Vagina (tissue), 2 donors: ENCODE data around the gene PRKCQ. TPM values are rescaled to one million over a fixed set of nuclear protein-coding genes. Genes with fewer than 3 reads are reported as not detected.
"Not testable (repeated sequence)": the region's sequence is repeated elsewhere in the genome, so short reads cannot be mapped to it uniquely, and the experiment has no call there.

Source experiments
- DNase-seq, 2 donors: peaks; one replicate each; pipeline ENCODE4 v3.0.0-alpha.2; 2017; ENCODE audit errors: extremely low spot score in 2 of 2
- H3K27ac ChIP-seq: fragments of 200-600 bp; sonication (generic); one replicate; pipeline ENCODE4 v1.5.1; 2019
- H3K27me3 ChIP-seq: fragments of 200-600 bp; sonication (generic); one replicate; pipeline ENCODE4 v1.5.1; 2019
- H3K36me3 ChIP-seq, 2 donors: fragments of 200-600 bp; sonication (generic); one replicate each; pipeline ENCODE4 v1.5.1; 2017 to 2019
- H3K4me1 ChIP-seq: fragments of 200-600 bp; sonication (generic); one replicate; pipeline ENCODE4 v1.5.1; 2019
- H3K4me3 ChIP-seq, 2 donors: fragments of 200-600 bp; sonication (generic); 1 replicate in 1 of 2; 2 replicates in 1 of 2; pipeline ENCODE4 v1.5.1; 2016 to 2019
- H3K9me3 ChIP-seq: fragments of 200-600 bp; sonication (generic); one replicate; pipeline ENCODE4 v1.5.1; 2019
- POLR2A ChIP-seq, 2 donors: fragments of 450-650 bp; IDR thresholded peaks; one replicate each; pipeline ENCODE4 v1.6.1; 2017; ENCODE audit warnings: antibody characterized with exemption in 2 of 2, mild to moderate bottlenecking in 2 of 2, moderate library complexity in 2 of 2
- POLR2AphosphoS5 ChIP-seq, 2 donors: sonication (generic); formaldehyde crosslinking; IDR thresholded peaks; one replicate each; pipeline ENCODE4 v1.9.0; 2017; ENCODE audit warnings: antibody characterized with exemption in 2 of 2, mild to moderate bottlenecking in 2 of 2, low read depth in 1 of 2; ENCODE audit not compliant: insufficient read depth in 1 of 2
- intact Hi-C: fragments of 100-400 bp; cut with DNase I; formaldehyde crosslinking; loops from one replicate; pipeline ENCODE4 v1.15.1; 2023
- total RNA-seq: library from RNA; depleted of rRNA; stranded (reverse); fragments of >200 nt; gene quantifications from one replicate; pipeline ENCODE4 v1.2.3, GENCODE V29; 2016
- TF ChIP-seq, protein P1 (sequence below), 3 experiments: fragments of 450-650 bp in 2 of 3; fragments of 200-600 bp in 1 of 3; sonication (generic) in 1 of 3; IDR thresholded peaks; one replicate each; pipeline ENCODE4 v1.5.1; 2017 to 2019; ENCODE audit warnings: antibody characterized with exemption in 3 of 3, mild to moderate bottlenecking in 2 of 3, moderate library complexity in 2 of 3

The PRKCQ gene
- total RNA-seq, 1 donor from 2014 or later, result 3.7 TPM

DNA sequence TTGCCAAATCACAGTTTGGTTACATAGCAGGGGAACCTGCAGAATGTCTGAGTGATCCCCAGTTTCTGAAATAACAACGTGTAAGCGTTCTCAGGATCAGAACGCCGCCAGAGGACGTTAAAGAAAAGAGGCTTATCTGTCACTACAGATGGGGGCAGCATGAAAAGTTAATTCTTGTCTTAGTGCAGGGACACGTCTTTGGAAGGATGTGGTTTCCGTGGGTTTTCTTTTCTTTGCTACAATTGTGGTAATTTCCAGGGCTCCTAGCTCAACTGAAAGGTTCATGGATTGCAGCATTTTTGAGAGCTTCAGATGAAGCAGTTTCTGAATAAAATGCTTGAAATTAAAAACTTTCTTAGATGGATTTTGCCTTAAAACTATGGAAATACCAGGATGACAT is 106.6 kb downstream of the PRKCQ start:
- Histone ChIP-seq H3K4me1 (no peaks in the 10 kb centered on the region), H3K4me3 (no peak overlapping the region), H3K27me3 (no peaks in the 10 kb centered on the region), H3K36me3 (no peaks in the 10 kb centered on the region), H3K9me3 (no peaks in the 10 kb centered on the region), H3K27ac (no peak overlapping the region)
- no peak for DNase-seq
- intact Hi-C loops, result no loop called here
- TF ChIP-seq POLR2A (IDR thresholded peaks at IDR 0.05) (no peak), POLR2AphosphoS5 (IDR thresholded peaks at IDR 0.05; ENCODE audit: insufficient read depth in 1 of 2, low read depth in 1 of 2) (no peak)
- TF ChIP-seq, protein P1, sequence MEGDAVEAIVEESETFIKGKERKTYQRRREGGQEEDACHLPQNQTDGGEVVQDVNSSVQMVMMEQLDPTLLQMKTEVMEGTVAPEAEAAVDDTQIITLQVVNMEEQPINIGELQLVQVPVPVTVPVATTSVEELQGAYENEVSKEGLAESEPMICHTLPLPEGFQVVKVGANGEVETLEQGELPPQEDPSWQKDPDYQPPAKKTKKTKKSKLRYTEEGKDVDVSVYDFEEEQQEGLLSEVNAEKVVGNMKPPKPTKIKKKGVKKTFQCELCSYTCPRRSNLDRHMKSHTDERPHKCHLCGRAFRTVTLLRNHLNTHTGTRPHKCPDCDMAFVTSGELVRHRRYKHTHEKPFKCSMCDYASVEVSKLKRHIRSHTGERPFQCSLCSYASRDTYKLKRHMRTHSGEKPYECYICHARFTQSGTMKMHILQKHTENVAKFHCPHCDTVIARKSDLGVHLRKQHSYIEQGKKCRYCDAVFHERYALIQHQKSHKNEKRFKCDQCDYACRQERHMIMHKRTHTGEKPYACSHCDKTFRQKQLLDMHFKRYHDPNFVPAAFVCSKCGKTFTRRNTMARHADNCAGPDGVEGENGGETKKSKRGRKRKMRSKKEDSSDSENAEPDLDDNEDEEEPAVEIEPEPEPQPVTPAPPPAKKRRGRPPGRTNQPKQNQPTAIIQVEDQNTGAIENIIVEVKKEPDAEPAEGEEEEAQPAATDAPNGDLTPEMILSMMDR (IDR thresholded peaks at IDR 0.05), result no peak

DNA sequence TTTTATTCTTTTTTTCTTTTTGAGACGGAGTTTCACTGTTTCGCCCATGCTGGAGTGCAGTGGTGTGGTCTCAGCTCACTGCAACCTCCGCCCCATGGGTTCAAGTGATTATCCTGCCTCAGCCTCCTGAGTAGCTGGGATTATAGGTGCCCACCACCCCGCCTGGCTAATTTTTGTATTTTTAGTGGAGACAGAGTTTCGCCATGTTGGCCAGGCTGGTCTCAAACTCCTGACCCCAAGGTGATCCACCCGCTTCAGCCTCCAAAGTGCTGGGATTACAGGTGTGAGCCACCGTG is 107.4 kb downstream of the PRKCQ start:
- DNase-seq, H3K4me3 ChIP-seq, H3K9me3 ChIP-seq, H3K27ac ChIP-seq, intact Hi-C loops, H3K36me3 ChIP-seq, H3K4me1 ChIP-seq, H3K27me3 ChIP-seq: not testable (repeated sequence)

DNA sequence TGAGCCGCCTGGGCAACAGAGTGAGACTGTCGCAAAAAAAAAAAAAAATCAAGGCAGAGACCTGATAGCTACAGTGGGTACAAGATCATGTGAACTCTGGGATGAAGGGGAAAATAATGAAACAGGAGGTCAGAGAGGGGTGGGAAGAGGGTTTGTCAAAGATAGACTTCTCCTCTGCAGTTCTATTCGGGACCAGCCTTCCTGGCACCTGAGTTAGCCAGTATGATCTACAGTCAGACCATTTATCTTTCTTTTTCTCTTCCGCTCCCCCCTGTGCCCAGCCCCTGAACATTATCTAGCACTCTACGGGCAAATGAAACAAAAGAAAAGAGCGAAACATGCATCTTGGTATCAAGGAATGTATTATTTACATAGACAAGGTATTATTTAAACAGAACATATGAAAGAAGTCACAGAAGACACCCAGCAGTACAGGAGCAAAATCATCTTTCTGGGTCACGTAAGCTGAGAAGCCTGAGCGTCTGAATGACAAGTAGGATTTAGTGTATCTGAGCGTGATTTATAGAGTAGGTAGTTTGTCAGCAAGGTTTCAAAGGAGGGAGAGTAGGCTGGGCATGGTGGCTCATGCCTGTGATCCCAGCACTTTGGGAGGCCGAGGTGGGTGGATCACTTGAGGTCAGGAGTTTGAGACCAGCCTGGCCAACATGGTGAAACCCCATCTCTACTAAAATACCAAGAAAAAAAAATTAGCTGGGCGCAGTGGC is 109.0 kb downstream of the PRKCQ start:
- H3K27ac ChIP-seq, result no peak overlapping the region
- intact Hi-C loops, result no loop called here
- H3K4me1 ChIP-seq, result no peaks in the 10 kb centered on the region
- no peaks in the 10 kb centered on the region for H3K9me3 ChIP-seq
- H3K4me3 ChIP-seq, result no peak overlapping the region
- no peak for DNase-seq
- H3K36me3 ChIP-seq, result no peaks in the 10 kb centered on the region
- no peaks in the 10 kb centered on the region for H3K27me3 ChIP-seq
- no peak for TF ChIP-seq POLR2AphosphoS5 (IDR thresholded peaks at IDR 0.05; ENCODE audit: insufficient read depth in 1 of 2, low read depth in 1 of 2)
- TF ChIP-seq, protein P1 (IDR thresholded peaks at IDR 0.05), result no peak
- TF ChIP-seq POLR2A (IDR thresholded peaks at IDR 0.05), result no peak

DNA sequence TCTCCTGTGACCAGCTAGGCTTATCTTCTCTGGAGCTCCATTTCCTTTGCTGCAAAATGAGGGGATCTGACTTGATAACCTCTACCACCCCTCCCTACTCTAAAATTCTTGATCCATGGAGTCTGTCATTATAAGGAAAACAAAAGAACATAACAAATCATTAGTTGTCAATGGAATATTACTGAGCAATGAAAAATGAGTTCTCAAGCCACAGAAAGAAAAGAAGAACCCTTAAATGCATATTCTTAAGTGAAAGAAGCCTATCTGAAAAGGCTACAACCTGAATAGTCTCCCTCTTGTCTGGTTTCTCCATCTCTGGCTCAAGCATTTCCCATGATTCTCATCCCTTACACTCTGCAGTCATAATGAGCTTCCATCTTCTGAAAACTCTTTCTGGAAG is 110.4 kb downstream of the PRKCQ start:
- H3K27me3 ChIP-seq, result no peaks in the 10 kb centered on the region
- no peaks in the 10 kb centered on the region for H3K9me3 ChIP-seq
- H3K27ac ChIP-seq, result no peak overlapping the region
- no peaks in the 10 kb centered on the region for H3K36me3 ChIP-seq
- TF ChIP-seq, protein P1 (IDR thresholded peaks at IDR 0.05), result no peak
- TF ChIP-seq POLR2A (IDR thresholded peaks at IDR 0.05) (no peak), POLR2AphosphoS5 (IDR thresholded peaks at IDR 0.05; ENCODE audit: insufficient read depth in 1 of 2, low read depth in 1 of 2) (no peak)
- no peak overlapping the region for H3K4me3 ChIP-seq
- DNase-seq, result no peak
- H3K4me1 ChIP-seq, result no peaks in the 10 kb centered on the region
- intact Hi-C loops, result no loop called here

DNA sequence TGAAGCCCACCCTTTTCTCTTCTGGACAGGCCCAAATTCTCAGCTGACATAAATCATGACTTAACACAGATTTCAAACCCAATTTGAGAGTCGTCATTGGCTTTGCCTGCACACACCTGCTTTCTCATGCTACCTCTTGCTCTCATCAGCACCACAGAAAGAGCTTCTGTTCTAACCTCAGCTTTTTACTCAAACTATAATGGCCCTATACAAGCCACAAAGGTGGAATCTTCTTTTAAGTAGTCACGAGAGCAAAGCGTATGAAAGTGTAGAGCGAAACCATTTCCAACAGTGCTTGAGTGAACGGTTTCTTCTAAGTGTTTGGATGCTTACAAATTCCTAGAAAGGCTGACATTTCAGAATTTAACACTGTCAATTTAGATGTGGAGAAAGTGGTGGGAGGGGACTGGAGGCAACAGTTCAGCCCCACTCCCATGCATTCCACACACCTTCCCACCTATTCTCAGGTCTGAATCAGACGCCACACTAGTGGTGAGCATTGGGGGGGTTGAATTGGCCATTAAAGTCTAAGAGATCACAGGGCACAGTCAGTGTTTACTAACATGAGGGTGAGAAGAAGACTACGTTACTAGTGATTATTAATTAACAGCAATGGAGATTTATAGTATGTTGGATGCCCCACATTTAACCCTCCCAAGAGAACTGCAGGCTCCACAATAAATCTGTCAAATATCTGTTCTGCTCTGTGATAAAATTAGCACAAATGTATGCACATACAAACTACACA is 114.0 kb downstream of the PRKCQ start:
- TF ChIP-seq POLR2A (IDR thresholded peaks at IDR 0.05), result no peak
- TF ChIP-seq, protein P1 (IDR thresholded peaks at IDR 0.05), result no peak
- no peak overlapping the region for H3K4me3 ChIP-seq
- no peaks in the 10 kb centered on the region for H3K9me3 ChIP-seq
- no peaks in the 10 kb centered on the region for H3K36me3 ChIP-seq
- H3K27me3 ChIP-seq, result no peaks in the 10 kb centered on the region
- DNase-seq, result no peak
- no peaks in the 10 kb centered on the region for H3K4me1 ChIP-seq
- no peak overlapping the region for H3K27ac ChIP-seq
- intact Hi-C loops, result no loop called here
